Right atrium auricular region (tissue), 2 donors: ENCODE measurements around the gene C3orf38. TPM values are rescaled to one million over a fixed set of nuclear protein-coding genes. Genes with fewer than 3 reads are reported as not detected.
"Not testable (repeated sequence)": the region's sequence is repeated elsewhere in the genome, so short reads cannot be mapped to it uniquely, and the experiment has no call there.

Source experiments
- DNase-seq: peaks from one replicate; pipeline ENCODE4 v3.0.0-alpha.2; 2019; ENCODE audit warnings: low spot score
- H3K27ac ChIP-seq, 2 donors: fragments of 200-600 bp; sonication (generic); 1 replicate in 1 of 2; 2 replicates in 1 of 2; pipeline ENCODE4 v1.5.1; 2016 to 2019
- H3K27me3 ChIP-seq, 2 donors: fragments of 200-600 bp; sonication (generic); one replicate each; pipeline versions ENCODE4 v1.5.1 to v1.6.0; 2017 to 2019
- H3K36me3 ChIP-seq: fragments of 200-600 bp; sonication (generic); one replicate; pipeline ENCODE4 v1.5.1; 2016
- H3K4me1 ChIP-seq, 2 donors: fragments of 200-600 bp; sonication (generic); one replicate each; pipeline versions ENCODE4 v1.5.1 to v1.6.0; 2017 to 2019
- H3K4me3 ChIP-seq, 2 donors: fragments of 200-600 bp; sonication (generic); 1 replicate in 1 of 2; 2 replicates in 1 of 2; pipeline ENCODE4 v1.5.1; 2017 to 2019; ENCODE audit warnings: mild to moderate bottlenecking in 1 of 2, moderate library complexity in 1 of 2
- H3K9me3 ChIP-seq, 2 donors: fragments of 200-600 bp; sonication (generic); one replicate each; pipeline ENCODE4 v1.5.1; 2019
- CTCF ChIP-seq, 2 donors: fragments of 200-600 bp; sonication (generic); IDR thresholded peaks; one replicate each; pipeline ENCODE4 v1.5.1; 2019; ENCODE audit warnings: antibody characterized with exemption in 2 of 2
- total RNA-seq, 2 donors: library from RNA; depleted of rRNA; stranded (reverse); fragments of >200 nt; gene quantifications; one replicate each; pipeline ENCODE4 v1.1.0, GENCODE V29; 2016

Gene C3orf38
- total RNA-seq, 2 donors from 2014 or later: 12.0 to 12.5 TPM

GRCh38 chr3:88114878-88115549, 34.7 kb upstream of the C3orf38 start:
- Histone ChIP-seq H3K27ac (no peak overlapping the region), H3K4me1 (no peaks in the 10 kb centered on the region), H3K4me3 (no peak overlapping the region), H3K27me3 (no peaks in the 10 kb centered on the region), H3K9me3 (no peaks in the 10 kb centered on the region), H3K36me3 (no peaks in the 10 kb centered on the region)
- no peak for DNase-seq
- TF ChIP-seq CTCF (IDR thresholded peaks at IDR 0.05): no peak

DNA sequence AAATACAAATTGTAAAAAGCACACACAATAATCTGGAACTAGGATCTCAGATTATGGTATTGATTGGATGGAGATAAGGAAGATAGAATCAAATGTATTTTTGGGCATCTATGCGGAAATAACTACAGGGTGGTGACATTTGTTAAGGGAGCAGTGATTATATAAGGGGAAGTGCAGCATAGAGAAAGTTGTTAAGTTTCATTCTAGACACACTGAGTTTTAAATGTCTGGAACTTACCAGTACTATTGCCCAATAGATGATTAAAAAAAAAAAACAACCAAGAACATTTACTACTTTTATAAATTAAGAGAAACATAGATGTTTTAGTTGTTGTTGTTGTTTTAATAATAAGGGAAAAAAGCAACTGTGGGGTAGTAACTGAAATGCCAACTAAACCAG, 32.1 kb upstream of the C3orf38 start:
- H3K27ac ChIP-seq: no peak overlapping the region
- no peaks in the 10 kb centered on the region for H3K9me3 ChIP-seq
- H3K4me1 ChIP-seq: no peaks in the 10 kb centered on the region
- no peaks in the 10 kb centered on the region for H3K36me3 ChIP-seq
- no peaks in the 10 kb centered on the region for H3K27me3 ChIP-seq
- no peak for DNase-seq
- TF ChIP-seq CTCF (IDR thresholded peaks at IDR 0.05): no peak
- no peak overlapping the region for H3K4me3 ChIP-seq

GRCh38 chr3:88118603-88119002, 31.2 kb upstream of the C3orf38 start:
- not testable (repeated sequence) for DNase-seq, H3K27me3 ChIP-seq, H3K27ac ChIP-seq, H3K4me3 ChIP-seq, H3K36me3 ChIP-seq, H3K4me1 ChIP-seq, H3K9me3 ChIP-seq

DNA sequence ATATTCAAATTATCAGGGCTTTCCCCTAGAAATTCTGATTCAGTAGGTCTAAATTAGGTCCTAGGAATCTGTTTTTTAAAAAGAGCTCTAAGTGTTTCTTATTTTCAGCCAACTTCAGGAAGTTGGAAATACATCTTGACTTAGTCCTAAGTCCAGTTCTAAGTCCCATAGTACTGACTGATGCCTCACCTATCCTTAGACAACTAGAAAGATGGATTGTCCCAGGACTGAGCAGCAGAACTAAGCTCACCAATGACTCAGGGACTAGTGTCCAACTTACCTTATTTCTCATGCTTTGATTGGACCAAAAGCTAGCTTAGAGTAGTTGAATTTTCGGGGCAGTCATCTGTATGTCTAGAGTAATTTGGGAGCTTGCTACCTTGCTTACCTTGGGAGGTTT, 26.2 kb upstream of the C3orf38 start:
- TF ChIP-seq CTCF (IDR thresholded peaks at IDR 0.05): no peak
- Histone ChIP-seq H3K4me3 (no peak overlapping the region), H3K27ac (no peak overlapping the region), H3K36me3 (no peaks in the 10 kb centered on the region), H3K9me3 (no peaks in the 10 kb centered on the region), H3K4me1 (no peaks in the 10 kb centered on the region), H3K27me3 (no peaks in the 10 kb centered on the region)
- no peak for DNase-seq

DNA sequence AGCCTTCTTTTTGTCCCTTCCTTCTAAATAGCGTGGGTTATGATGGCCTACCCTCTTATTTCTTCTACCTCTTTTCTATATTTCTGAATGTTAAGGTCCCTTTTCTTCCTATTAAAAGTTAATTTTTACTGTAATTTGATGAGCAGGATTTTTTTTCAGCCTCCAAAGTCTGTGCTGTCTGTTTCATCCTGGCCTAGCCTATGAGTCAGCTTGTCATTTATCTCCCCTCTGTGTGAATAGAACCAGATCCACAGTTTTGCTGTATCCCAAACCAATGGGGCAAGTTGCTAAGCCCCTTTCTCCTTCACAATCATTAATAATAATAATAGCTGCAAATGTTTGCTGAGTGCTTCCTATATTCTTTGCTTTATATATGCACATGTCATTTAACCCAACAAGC, 18.1 kb upstream of the C3orf38 start:
- no peaks in the 10 kb centered on the region for H3K4me1 ChIP-seq
- H3K36me3 ChIP-seq: peaks cover 18% of the 10 kb centered on the region
- no peak overlapping the region for H3K4me3 ChIP-seq
- H3K27ac ChIP-seq: no peak overlapping the region
- H3K27me3 ChIP-seq: no peaks in the 10 kb centered on the region
- DNase-seq: no peak
- H3K9me3 ChIP-seq: no peaks in the 10 kb centered on the region
- TF ChIP-seq CTCF (IDR thresholded peaks at IDR 0.05): no peak

GRCh38 chr3:88132894-88133293, 16.9 kb upstream of the C3orf38 start:
- H3K27me3 ChIP-seq: no peaks in the 10 kb centered on the region
- no peak overlapping the region for H3K4me3 ChIP-seq
- no peak for DNase-seq
- H3K36me3 ChIP-seq: peaks cover 18% of the 10 kb centered on the region
- TF ChIP-seq CTCF (IDR thresholded peaks at IDR 0.05): no peak
- no peak overlapping the region for H3K27ac ChIP-seq
- no peaks in the 10 kb centered on the region for H3K4me1 ChIP-seq
- H3K9me3 ChIP-seq: no peaks in the 10 kb centered on the region
